Smooth muscle cell (in vitro differentiated cells): ENCODE data around the gene TARS2. TPM values are rescaled to one million over a fixed set of nuclear protein-coding genes. Genes with fewer than 3 reads are reported as not detected.

Experiments
- DNase-seq: peaks from one replicate; lab custom pipeline; 2025; ENCODE audit not compliant: unreplicated experiment; lab: John Stamatoyannopoulos, UW
- H2AFZ ChIP-seq: fragments of 200-600 bp; sonication (generic); 2 replicates; pipeline ENCODE4 v1.6.0; 2016; ENCODE audit warnings: antibody characterized with exemption, low read depth, mild to moderate bottlenecking
- H3F3A ChIP-seq: fragments of 200-600 bp; sonication (generic); 2 replicates; pipeline ENCODE4 v1.6.0; 2017; ENCODE audit warnings: antibody characterized with exemption, low read depth
- H3K27ac ChIP-seq: fragments of 200-600 bp; sonication (generic); 2 replicates; pipeline ENCODE4 v1.5.1; 2016; ENCODE audit warnings: low read depth, mild to moderate bottlenecking
- H3K27me3 ChIP-seq: fragments of 200-600 bp; sonication (generic); 2 replicates; pipeline ENCODE4 v1.6.1; 2016; ENCODE audit warnings: low read depth, mild to moderate bottlenecking
- H3K36me3 ChIP-seq: fragments of 200-600 bp; sonication (generic); 2 replicates; pipeline ENCODE4 v1.5.1; 2016; ENCODE audit warnings: low read depth
- H3K4me1 ChIP-seq: fragments of 200-600 bp; sonication (generic); 2 replicates; pipeline ENCODE4 v1.5.1; 2016; ENCODE audit warnings: low read depth
- H3K4me2 ChIP-seq: fragments of 200-600 bp; sonication (generic); 2 replicates; pipeline ENCODE4 v1.6.0; 2016; ENCODE audit warnings: mild to moderate bottlenecking
- H3K4me3 ChIP-seq: fragments of 200-600 bp; sonication (generic); 2 replicates; pipeline ENCODE4 v1.5.1; 2016; ENCODE audit warnings: mild to moderate bottlenecking
- H3K79me2 ChIP-seq: fragments of 200-600 bp; sonication (generic); 2 replicates; pipeline ENCODE4 v1.6.0; 2016; ENCODE audit warnings: low read depth, mild to moderate bottlenecking
- H3K9ac ChIP-seq: fragments of 200-600 bp; sonication (generic); 2 replicates; pipeline ENCODE4 v1.6.0; 2016; ENCODE audit warnings: low read depth
- H3K9me3 ChIP-seq: fragments of 200-600 bp; sonication (generic); replicated peaks from 2 replicates; pipeline ENCODE4 v1.5.1; 2016; ENCODE audit warnings: low read depth
- H4K20me1 ChIP-seq: fragments of 200-600 bp; sonication (generic); 2 replicates; pipeline ENCODE4 v1.6.0; 2016; ENCODE audit warnings: low read depth
- CTCF ChIP-seq: fragments of 200-600 bp; sonication (generic); IDR thresholded peaks from 2 replicates; pipeline ENCODE4 v1.5.1; 2017; ENCODE audit warnings: borderline replicate concordance, mild to moderate bottlenecking, antibody characterized with exemption; ENCODE audit not compliant: insufficient read depth, poor library complexity, severe bottlenecking
- WGBS: methylation state at CpG from one replicate; pipeline ENCODE4 v1.1.7; 2016; ENCODE audit warnings: low lambda C conversion rate; 5-methylcytosine and 5-hydroxymethylcytosine counted together
- polyA plus RNA-seq: library from polyadenylated mRNA; unstranded; fragments of >200 nt; fragmentation: Nextera tagmentation; extraction: Ambion mirVana; gene quantifications from 2 replicates; pipeline ENCODE4 v1.2.1, GENCODE V29; 2016
- total RNA-seq: library from RNA; depleted of rRNA; stranded (reverse); fragments of >200 nt; gene quantifications from 2 replicates; pipeline ENCODE4 v1.2.3, GENCODE V29; 2014

The TARS2 gene
- total and polyA plus RNA-seq, 2 experiments from 2014 or later = 8.6 to 20.9 TPM

DNA sequence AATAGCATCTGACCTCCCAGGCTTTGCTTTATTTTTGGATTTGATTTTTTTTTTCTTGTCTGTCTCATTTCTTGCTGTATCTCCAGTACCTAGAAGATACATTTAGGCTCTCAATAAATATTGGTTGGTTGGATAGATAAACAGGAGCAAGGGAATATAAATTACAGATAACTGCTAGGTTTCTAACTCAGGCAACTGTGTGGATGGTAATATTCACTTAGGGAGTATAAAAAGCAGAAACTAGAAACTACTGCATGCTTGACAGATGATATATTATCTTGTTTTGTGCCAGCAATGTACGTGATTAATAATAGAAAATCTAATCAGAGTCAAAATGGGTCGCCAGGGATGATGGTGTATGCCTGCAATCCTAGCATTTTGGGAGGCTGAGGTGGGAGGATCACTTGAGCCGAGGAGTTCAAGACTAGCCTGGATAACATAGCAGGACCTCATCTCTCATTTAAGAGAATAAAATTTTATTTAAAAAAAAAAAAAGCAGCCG lies 31.0 kb upstream of the TARS2 start:
- Histone ChIP-seq H3K4me3 (no peak overlapping the region), H3K9me3 (no peaks in the 10 kb centered on the region), H3K36me3 (peaks cover 8% of the 10 kb centered on the region), H2AFZ (no peak overlapping the region), H3F3A (no peaks in the 10 kb centered on the region), H3K4me2 (no peak overlapping the region), H3K9ac (no peak overlapping the region), H4K20me1 (no peaks in the 10 kb centered on the region), H3K4me1 (no peaks in the 10 kb centered on the region), H3K27me3 (no peaks in the 10 kb centered on the region), H3K27ac (no peak overlapping the region), H3K79me2 (no peaks in the 10 kb centered on the region)
- DNase-seq = no peak
- 99% methylated on average over 4 of the region's 4 CpGs for WGBS
- TF ChIP-seq CTCF = no peak

DNA sequence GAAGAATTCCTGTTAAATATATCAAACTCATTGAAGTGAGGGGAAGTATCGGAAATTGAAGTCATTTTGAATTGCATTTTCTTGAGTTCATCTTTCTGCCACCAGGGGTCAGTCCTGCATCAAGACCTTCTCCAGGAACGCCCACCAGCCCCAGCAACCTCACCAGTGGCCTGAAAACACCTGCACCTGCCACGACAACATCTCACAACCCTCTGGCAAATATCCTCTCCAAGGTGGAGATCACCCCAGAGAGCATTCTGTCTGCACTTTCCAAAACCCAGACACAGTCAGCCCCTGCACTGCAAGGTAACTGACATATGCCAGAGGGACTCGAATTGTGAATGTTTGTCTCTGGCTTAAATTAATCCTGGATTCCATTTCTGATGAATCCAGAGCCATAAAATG lies 22.8 kb upstream of the TARS2 start:
- no peaks in the 10 kb centered on the region for H3K79me2 ChIP-seq
- no peak overlapping the region for H3K9ac ChIP-seq
- no peaks in the 10 kb centered on the region for H3K27me3 ChIP-seq
- H3K27ac ChIP-seq = no peak overlapping the region
- no peaks in the 10 kb centered on the region for H3K4me1 ChIP-seq
- no peak overlapping the region for H2AFZ ChIP-seq
- peaks cover 12% of the 10 kb centered on the region for H3K36me3 ChIP-seq
- WGBS = 71% methylated on average over 4 of the region's 4 CpGs
- no peak overlapping the region for H3K4me2 ChIP-seq
- no peak for DNase-seq
- peak; percentile 65 for TF ChIP-seq CTCF
- no peaks in the 10 kb centered on the region for H3K9me3 ChIP-seq
- no peak overlapping the region for H3K4me3 ChIP-seq
- no peaks in the 10 kb centered on the region for H3F3A ChIP-seq
- H4K20me1 ChIP-seq = no peaks in the 10 kb centered on the region

DNA sequence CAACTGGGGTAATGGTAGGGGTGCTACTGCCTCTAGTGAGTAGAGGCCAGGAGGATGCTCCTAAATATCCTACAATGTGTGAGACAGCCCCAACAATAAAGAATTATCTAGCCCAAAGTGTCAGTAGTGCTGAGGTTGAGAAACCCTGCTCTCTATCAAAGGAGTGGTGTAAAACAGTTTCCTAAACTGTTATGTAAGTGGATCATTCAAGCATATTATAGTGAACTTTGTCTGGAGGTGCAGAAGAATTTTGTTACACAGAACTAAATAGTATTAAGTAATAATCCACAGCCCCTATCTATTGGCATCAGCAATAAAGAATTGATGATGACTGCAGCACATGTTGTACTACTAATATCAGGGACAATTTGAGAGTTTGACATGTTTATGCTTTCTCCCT lies 20.3 kb upstream of the TARS2 start:
- Histone ChIP-seq H3K36me3 (peaks cover 22% of the 10 kb centered on the region), H3K9me3 (no peaks in the 10 kb centered on the region), H3K79me2 (no peaks in the 10 kb centered on the region), H3K9ac (no peak overlapping the region), H4K20me1 (no peaks in the 10 kb centered on the region), H3K27me3 (no peaks in the 10 kb centered on the region), H3K4me3 (no peak overlapping the region), H2AFZ (no peak overlapping the region), H3K27ac (no peak overlapping the region), H3K4me2 (no peak overlapping the region), H3K4me1 (no peaks in the 10 kb centered on the region), H3F3A (no peaks in the 10 kb centered on the region)
- no peak for DNase-seq
- no peak for TF ChIP-seq CTCF

DNA sequence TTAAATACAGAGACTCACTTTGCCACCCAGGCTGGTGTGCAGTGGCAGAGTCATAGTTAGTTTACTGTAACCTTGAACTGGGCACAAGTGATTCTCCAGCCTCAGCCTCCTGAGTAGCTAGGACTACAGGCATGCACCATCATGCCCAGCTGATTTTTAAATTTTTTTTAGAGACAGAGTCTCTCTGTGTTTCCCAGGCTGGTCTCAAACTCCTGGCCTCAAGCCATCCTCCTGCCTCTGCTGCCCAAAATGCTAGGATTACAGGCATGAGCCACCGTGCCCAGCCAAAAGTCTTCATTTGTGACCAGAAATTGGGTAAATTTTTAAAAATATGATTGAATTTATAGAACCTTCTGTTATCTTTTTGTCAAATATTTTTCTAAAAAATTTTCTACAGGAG lies 17.9 kb upstream of the TARS2 start:
- Histone ChIP-seq H3K9ac (no peak overlapping the region), H3F3A (no peaks in the 10 kb centered on the region), H3K9me3 (no peaks in the 10 kb centered on the region), H3K4me2 (no peak overlapping the region), H3K4me3 (no peak overlapping the region), H4K20me1 (no peaks in the 10 kb centered on the region), H3K27ac (no peak overlapping the region), H3K4me1 (no peaks in the 10 kb centered on the region), H2AFZ (no peak overlapping the region), H3K79me2 (no peaks in the 10 kb centered on the region), H3K36me3 (peaks cover 22% of the 10 kb centered on the region), H3K27me3 (no peaks in the 10 kb centered on the region)
- no peak for DNase-seq
- no peak for TF ChIP-seq CTCF
- 100% methylated on average over 1 of the region's 1 CpG for WGBS
